ENCODE measurements around the gene FLNC. TPM values are rescaled to one million over a fixed set of nuclear protein-coding genes. Genes with fewer than 3 reads are reported as not detected.

Gene FLNC
- total and polyA plus RNA-seq, 2 of the 13 experiments (the other 11 are each of a cell fraction or from before 2014, with no cell fraction given) = 0.02 TPM; not detected in 1

DNA sequence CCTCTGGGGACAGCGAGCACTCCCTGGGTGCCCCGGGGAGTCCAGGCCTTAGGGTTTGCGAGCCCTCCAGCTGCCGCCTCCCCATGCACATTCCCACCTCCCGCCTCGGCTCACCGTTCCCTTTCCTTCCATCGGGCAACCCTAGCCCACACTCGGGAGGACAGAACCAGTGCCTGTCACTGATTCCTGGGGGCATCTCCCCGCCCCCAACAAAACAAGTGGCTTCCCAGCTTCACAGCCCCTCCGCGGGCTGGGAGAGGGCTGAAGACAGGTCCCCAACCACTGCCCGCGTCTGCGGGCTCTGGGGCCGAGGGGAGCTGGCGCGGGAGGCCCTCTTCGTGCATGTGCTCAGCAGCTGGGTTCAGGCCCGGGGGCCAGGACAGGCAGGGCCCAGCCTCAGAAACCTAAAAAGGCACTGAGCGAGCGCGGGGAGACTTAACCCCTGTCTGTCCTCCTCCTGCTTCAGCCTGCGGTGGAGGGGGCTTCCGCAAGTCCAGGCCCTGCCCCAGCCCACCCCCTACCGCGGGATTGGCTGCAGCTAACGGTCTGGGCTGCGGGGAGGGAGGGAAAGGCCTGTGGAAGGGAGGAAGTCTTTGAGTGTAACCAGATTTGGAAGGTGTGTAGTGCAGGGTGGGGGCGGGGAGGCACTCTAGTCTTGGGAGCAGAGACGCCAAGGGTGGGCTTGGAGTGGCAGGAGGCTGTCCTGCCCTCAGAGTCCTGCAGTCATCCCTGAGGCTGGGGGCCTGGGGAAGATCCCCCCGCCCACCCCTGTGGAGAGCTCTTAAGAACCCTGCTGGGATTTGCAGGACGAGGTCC is 1.2 kb downstream of the FLNC start:
- ATAC-seq (no peak), DNase-seq (ENCODE audit: low spot score) (no peak), FAIRE-seq (no peak)
- Histone ChIP-seq H3K4me3 (replicated peaks in 1 of 3; ENCODE audit: insufficient read depth in 1 of 3, low read depth in 2 of 3, low read length in 3 of 3) (no peak overlapping the region), H4K20me1 (ENCODE audit: insufficient read depth, low read length) (no peaks in the 10 kb centered on the region), H3K4me2 (ENCODE audit: low read depth, low read length) (no peak overlapping the region), H2AFZ (ENCODE audit: low read length) (no peak overlapping the region), H3K4me1 (ENCODE audit: insufficient read depth, low read length) (peaks cover 42% of the 10 kb centered on the region), H3K27me3 (ENCODE audit: control insufficient read depth in 1 of 2, insufficient read depth in 2 of 2, low read length in 2 of 2) (peaks cover 3 to 30% of the 10 kb centered on the region in 2 experiments; a peak in 4 of 5 replicates), H3K79me2 (ENCODE audit: insufficient read depth, low read length) (no peaks in the 10 kb centered on the region), H3K9ac (ENCODE audit: insufficient read depth, low read depth, low read length) (no peak overlapping the region), H3K36me3 (replicated peaks in 1 of 2; ENCODE audit: control insufficient read depth in 1 of 2, insufficient read depth in 2 of 2, low read length in 2 of 2) (no peaks in the 10 kb centered on the region), H3K9me3 (ENCODE audit: low read length) (no peaks in the 10 kb centered on the region), H3K27ac (ENCODE audit: extremely low read length, insufficient read depth, low read length) (no peak overlapping the region)
- 55% methylated on average over 11 of the region's 33 CpGs for WGBS (ENCODE audit: low lambda C conversion rate)
- ChIA-PET POLR2A (no interaction called here), CTCF (ENCODE audit: low intra/inter-chr PET ratio, low total read pairs) (no interaction called here)
- intact Hi-C loops (cut with micrococcal nuclease; ENCODE audit: unreplicated experiment) (no loop called here), in situ Hi-C loops (cut with HindIII; ENCODE audit: extremely low pct_ligation_motif_present, low pct_unique_long_range_greater_than_20kb) (no loop called here)
- no peak for TF ChIP-seq ESRRA (CRISPR knock-in tag; IDR thresholded peaks at IDR 0.05; ENCODE audit: low read depth)
- peak; percentile 27 for TF ChIP-seq RBM39 (IDR thresholded peaks at IDR 0.05; ENCODE audit: low read depth, low read length, poor library complexity, severe bottlenecking)
- BruUV-seq (replicated peaks) = no TSS peak

DNA sequence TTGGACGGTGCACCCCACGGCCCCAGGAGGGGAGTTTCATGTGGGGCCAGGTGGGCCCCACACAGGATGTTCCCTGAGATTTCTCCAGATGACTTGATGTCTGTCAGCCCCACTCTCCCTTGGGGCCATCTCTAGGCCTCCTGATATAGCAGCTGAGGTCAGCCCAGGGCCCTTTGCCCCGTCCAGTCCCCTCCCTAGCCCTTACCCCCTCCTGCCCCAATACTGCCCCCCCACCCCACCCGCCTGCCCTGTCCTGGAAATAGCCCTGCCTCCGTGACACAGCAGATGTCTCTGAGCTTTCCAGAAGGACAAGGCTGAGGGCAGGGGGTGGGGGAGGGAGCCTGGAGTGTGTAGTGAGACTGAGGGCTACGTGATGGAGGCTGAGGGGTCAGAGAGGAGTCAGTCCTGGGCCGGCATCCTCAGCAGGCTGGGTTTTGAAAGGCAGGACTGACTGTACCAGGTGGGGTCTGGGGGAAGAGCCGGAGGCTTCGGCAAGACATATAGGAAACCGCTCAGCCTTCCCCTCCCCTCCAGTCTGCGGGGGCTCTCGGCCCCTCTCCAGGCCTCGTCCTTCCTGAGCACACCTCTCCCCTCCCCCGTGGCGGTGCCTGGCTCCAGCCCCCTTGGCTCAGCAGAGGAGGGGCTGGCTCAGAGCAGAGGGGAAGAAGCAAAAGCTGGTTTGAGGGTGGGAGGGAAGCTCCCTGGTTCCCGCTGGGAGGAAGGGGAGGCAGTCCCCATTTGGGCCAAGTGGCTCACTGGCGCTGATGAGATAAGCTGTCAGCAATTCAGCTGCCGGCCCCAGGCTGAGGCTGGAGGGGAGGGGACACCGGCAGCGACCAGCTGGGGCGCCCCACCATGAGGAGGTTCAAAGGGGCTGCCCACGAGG is 2.0 kb downstream of the FLNC start:
- intact Hi-C loops (cut with micrococcal nuclease; ENCODE audit: unreplicated experiment) = no loop called here
- TF ChIP-seq, protein P1, sequence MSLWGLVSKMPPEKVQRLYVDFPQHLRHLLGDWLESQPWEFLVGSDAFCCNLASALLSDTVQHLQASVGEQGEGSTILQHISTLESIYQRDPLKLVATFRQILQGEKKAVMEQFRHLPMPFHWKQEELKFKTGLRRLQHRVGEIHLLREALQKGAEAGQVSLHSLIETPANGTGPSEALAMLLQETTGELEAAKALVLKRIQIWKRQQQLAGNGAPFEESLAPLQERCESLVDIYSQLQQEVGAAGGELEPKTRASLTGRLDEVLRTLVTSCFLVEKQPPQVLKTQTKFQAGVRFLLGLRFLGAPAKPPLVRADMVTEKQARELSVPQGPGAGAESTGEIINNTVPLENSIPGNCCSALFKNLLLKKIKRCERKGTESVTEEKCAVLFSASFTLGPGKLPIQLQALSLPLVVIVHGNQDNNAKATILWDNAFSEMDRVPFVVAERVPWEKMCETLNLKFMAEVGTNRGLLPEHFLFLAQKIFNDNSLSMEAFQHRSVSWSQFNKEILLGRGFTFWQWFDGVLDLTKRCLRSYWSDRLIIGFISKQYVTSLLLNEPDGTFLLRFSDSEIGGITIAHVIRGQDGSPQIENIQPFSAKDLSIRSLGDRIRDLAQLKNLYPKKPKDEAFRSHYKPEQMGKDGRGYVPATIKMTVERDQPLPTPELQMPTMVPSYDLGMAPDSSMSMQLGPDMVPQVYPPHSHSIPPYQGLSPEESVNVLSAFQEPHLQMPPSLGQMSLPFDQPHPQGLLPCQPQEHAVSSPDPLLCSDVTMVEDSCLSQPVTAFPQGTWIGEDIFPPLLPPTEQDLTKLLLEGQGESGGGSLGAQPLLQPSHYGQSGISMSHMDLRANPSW (CRISPR knock-in tag; IDR thresholded peaks at IDR 0.05; ENCODE audit: borderline replicate concordance) = no peak
- no peak for TF ChIP-seq ZNF562 (CRISPR knock-in tag; IDR thresholded peaks at IDR 0.05; ENCODE audit: borderline replicate concordance)
- DNase-seq (ENCODE audit: low spot score) (no peak), ATAC-seq (no peak), FAIRE-seq (no peak)
- H3K4me3 ChIP-seq (replicated peaks in 1 of 3; ENCODE audit: insufficient read depth in 1 of 3, low read depth in 2 of 3, low read length in 3 of 3) = peak overlapping the region in 1 of 3 experiments; percentile 37; a peak in 1 of 6 replicates
- 3% methylated on average over 9 of the region's 22 CpGs for WGBS (ENCODE audit: low lambda C conversion rate)
- peaks cover 3 to 21% of the 10 kb centered on the region in 2 experiments; a peak in 4 of 5 replicates for H3K27me3 ChIP-seq (ENCODE audit: control insufficient read depth in 1 of 2, insufficient read depth in 2 of 2, low read length in 2 of 2)
- H3K27ac ChIP-seq (ENCODE audit: extremely low read length, insufficient read depth, low read length) = no peak overlapping the region
- peaks cover 33% of the 10 kb centered on the region for H3K4me1 ChIP-seq (ENCODE audit: insufficient read depth, low read length)
- H2AFZ ChIP-seq (ENCODE audit: low read length) = no peak overlapping the region
- no peak overlapping the region for H3K9ac ChIP-seq (ENCODE audit: insufficient read depth, low read depth, low read length)
- ChIA-PET POLR2A (no interaction called here), CTCF (ENCODE audit: low intra/inter-chr PET ratio, low total read pairs) (no interaction called here)
- no peaks in the 10 kb centered on the region for H3K36me3 ChIP-seq (replicated peaks in 1 of 2; ENCODE audit: control insufficient read depth in 1 of 2, insufficient read depth in 2 of 2, low read length in 2 of 2)
- no peaks in the 10 kb centered on the region for H3K79me2 ChIP-seq (ENCODE audit: insufficient read depth, low read length)
- H4K20me1 ChIP-seq (ENCODE audit: insufficient read depth, low read length) = no peaks in the 10 kb centered on the region
- in situ Hi-C loops (cut with HindIII; ENCODE audit: extremely low pct_ligation_motif_present, low pct_unique_long_range_greater_than_20kb) = no loop called here
- H3K9me3 ChIP-seq (ENCODE audit: low read length) = no peaks in the 10 kb centered on the region
- no TSS peak for BruUV-seq (replicated peaks)
- peak overlapping the region; percentile 60 for H3K4me2 ChIP-seq (ENCODE audit: low read depth, low read length)
